Measurements from ENCODE around the gene TBC1D5.
"Not testable (repeated sequence)": the region's sequence is repeated elsewhere in the genome, so short reads cannot be mapped to it uniquely, and the experiment has no call there.

TBC1D5 gene

GRCh38 chr3:17501745-17502144 lies 240.7 kb downstream of the TBC1D5 start:
- Histone ChIP-seq H3K27ac (no peak overlapping the region), H3K36me3 (ENCODE audit: insufficient read depth) (no peaks in the 10 kb centered on the region), H3K4me3 (IDR thresholded peaks at IDR 0.05; ENCODE audit: insufficient read depth, low read depth, low read length) (no peak overlapping the region), H4K20me1 (ENCODE audit: insufficient read depth) (no peaks in the 10 kb centered on the region), H3K27me3 (ENCODE audit: insufficient read depth, low read depth) (no peaks in the 10 kb centered on the region), H3K9ac (no peak overlapping the region), H2AFZ (ENCODE audit: low read depth) (no peak overlapping the region), H3K79me2 (ENCODE audit: insufficient read depth, low read depth) (no peaks in the 10 kb centered on the region), H3K4me2 (no peak overlapping the region), H3K4me1 (ENCODE audit: low read depth, poor library complexity, severe bottlenecking) (no peaks in the 10 kb centered on the region)
- TF ChIP-seq CTCF (conservative IDR thresholded peaks at IDR 0.05; ENCODE audit: low read depth, low read length), result no peak

GRCh38 chr3:17500618-17501017 lies 241.8 kb downstream of the TBC1D5 start:
- Histone ChIP-seq H3K4me2 (no peak overlapping the region), H3K79me2 (ENCODE audit: insufficient read depth, low read depth) (no peaks in the 10 kb centered on the region)

DNA sequence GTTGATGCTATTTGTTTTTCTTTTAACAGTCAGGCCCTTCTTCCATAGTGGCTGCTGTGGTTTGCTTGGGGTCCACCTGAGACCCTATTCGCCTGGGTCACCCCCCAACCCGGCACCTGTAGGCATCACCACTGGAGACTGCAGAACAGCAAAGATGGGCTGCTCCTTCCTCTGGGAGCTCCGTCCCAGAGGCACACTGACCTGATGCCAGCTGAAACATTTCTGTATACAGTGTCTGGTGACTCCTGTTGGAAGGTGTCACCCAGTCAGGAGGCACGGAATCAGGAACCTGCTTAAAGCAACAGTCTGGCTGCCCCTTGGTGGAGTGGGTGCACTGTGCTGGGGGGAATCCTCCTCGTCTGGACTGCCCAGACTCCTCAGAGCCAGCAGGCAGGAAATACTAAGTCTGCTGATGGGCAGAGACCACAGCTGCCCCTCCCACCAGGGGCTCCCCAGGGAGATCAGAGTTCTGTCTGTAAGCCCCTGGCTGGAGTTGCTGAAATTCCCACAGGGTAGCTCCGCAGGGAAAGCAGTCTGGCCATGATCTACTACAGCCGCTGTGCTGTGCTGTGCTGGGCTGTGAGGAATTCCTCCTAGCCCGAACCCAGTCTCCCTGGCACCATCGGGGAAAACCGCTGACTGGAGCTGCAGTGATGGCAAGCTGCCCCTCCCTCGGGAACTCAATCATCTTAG lies 248.2 kb downstream of the TBC1D5 start:
- no peaks in the 10 kb centered on the region for H3K79me2 ChIP-seq (ENCODE audit: insufficient read depth, low read depth)
- no peak overlapping the region for H3K4me3 ChIP-seq (IDR thresholded peaks at IDR 0.05; ENCODE audit: insufficient read depth, low read depth, low read length)
- no peaks in the 10 kb centered on the region for H4K20me1 ChIP-seq (ENCODE audit: insufficient read depth)
- H3K27ac ChIP-seq, result no peak overlapping the region
- H2AFZ ChIP-seq (ENCODE audit: low read depth), result no peak overlapping the region
- no peaks in the 10 kb centered on the region for H3K27me3 ChIP-seq (ENCODE audit: insufficient read depth, low read depth)
- no peak overlapping the region for H3K9ac ChIP-seq
- no peaks in the 10 kb centered on the region for H3K36me3 ChIP-seq (ENCODE audit: insufficient read depth)
- H3K4me1 ChIP-seq (ENCODE audit: low read depth, poor library complexity, severe bottlenecking), result peaks cover 18% of the 10 kb centered on the region
- H3K4me2 ChIP-seq, result no peak overlapping the region
- no peak for TF ChIP-seq CTCF (conservative IDR thresholded peaks at IDR 0.05; ENCODE audit: low read depth, low read length)

More at GRCh38 chr3:17500618-17501017, 241.8 kb downstream of the TBC1D5 start:
- H3K36me3 ChIP-seq (ENCODE audit: insufficient read depth), result no peaks in the 10 kb centered on the region
- H3K27ac ChIP-seq, result no peak overlapping the region
- no peaks in the 10 kb centered on the region for H3K4me1 ChIP-seq (ENCODE audit: low read depth, poor library complexity, severe bottlenecking)
- H2AFZ ChIP-seq (ENCODE audit: low read depth), result no peak overlapping the region
- no peak overlapping the region for H3K4me3 ChIP-seq (IDR thresholded peaks at IDR 0.05; ENCODE audit: insufficient read depth, low read depth, low read length)
- no peak for TF ChIP-seq CTCF (conservative IDR thresholded peaks at IDR 0.05; ENCODE audit: low read depth, low read length)
- no peaks in the 10 kb centered on the region for H3K27me3 ChIP-seq (ENCODE audit: insufficient read depth, low read depth)
- no peak overlapping the region for H3K9ac ChIP-seq
- H4K20me1 ChIP-seq (ENCODE audit: insufficient read depth), result no peaks in the 10 kb centered on the region

DNA sequence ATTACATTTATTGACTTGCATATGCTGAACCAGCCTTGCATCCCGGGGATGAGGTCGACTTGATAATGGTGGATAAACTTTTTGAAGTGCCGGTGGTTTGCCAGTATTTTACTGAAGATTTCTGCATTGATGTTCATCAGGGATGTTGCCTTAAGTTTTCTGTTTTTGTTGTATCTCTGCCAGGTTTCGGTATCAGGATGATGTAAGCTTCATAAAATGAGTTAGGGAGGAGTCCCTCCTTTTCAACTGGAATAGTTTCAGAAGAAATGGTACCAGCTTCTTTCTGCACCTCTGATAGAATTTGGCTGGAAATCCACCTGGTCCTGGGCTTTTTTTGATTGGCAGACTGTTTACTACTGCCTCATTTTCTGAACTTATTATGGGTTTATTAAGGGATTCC lies 250.8 kb downstream of the TBC1D5 start:
- 0 out of 2 replicates have a peak overlapping the region, but pooled peaks have one; percentile 2 for H3K4me2 ChIP-seq
- no peak overlapping the region for H2AFZ ChIP-seq (ENCODE audit: low read depth)
- no peaks in the 10 kb centered on the region for H3K36me3 ChIP-seq (ENCODE audit: insufficient read depth)
- H3K4me3 ChIP-seq (IDR thresholded peaks at IDR 0.05; ENCODE audit: insufficient read depth, low read depth, low read length), result no peak overlapping the region
- H3K27me3 ChIP-seq (ENCODE audit: insufficient read depth, low read depth), result no peaks in the 10 kb centered on the region
- TF ChIP-seq CTCF (conservative IDR thresholded peaks at IDR 0.05; ENCODE audit: low read depth, low read length), result no peak
- H3K27ac ChIP-seq, result no peak overlapping the region
- no peaks in the 10 kb centered on the region for H4K20me1 ChIP-seq (ENCODE audit: insufficient read depth)
- H3K4me1 ChIP-seq (ENCODE audit: low read depth, poor library complexity, severe bottlenecking), result peaks cover 18% of the 10 kb centered on the region
- no peak overlapping the region for H3K9ac ChIP-seq
- no peaks in the 10 kb centered on the region for H3K79me2 ChIP-seq (ENCODE audit: insufficient read depth, low read depth)

DNA sequence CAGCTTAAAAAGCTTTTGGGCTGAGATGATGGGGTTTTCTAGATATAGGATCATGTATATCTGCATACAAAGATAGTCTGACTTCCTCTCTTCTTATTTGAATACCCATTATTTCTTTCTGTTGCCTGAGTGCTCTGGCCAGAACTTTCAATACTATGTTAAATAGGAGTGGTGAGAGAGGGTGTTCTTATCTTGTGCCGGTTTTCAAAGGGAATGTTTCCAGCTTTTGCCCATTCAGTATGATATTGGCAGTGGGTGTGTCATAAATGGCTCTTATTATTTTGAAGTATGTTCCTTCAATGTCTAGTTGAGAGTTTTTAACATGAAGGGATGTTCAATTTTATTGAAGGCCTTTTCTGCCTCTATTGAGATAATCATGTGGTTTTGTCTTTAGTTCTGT lies 251.2 kb downstream of the TBC1D5 start:
- H3K4me3 ChIP-seq (IDR thresholded peaks at IDR 0.05; ENCODE audit: insufficient read depth, low read depth, low read length); H3K9ac ChIP-seq; H3K27ac ChIP-seq; H3K4me2 ChIP-seq; H3K36me3 ChIP-seq (ENCODE audit: insufficient read depth); H2AFZ ChIP-seq (ENCODE audit: low read depth); H4K20me1 ChIP-seq (ENCODE audit: insufficient read depth); H3K79me2 ChIP-seq (ENCODE audit: insufficient read depth, low read depth); H3K27me3 ChIP-seq (ENCODE audit: insufficient read depth, low read depth): not testable (repeated sequence)
- H3K4me1 ChIP-seq (ENCODE audit: low read depth, poor library complexity, severe bottlenecking), result peaks cover 18% of the 10 kb centered on the region
